ENCODE results near the gene S100A8.
"Not testable (repeated sequence)": the region's sequence is repeated elsewhere in the genome, so short reads cannot be mapped to it uniquely, and the experiment has no call there.

The S100A8 gene

GRCh38 chr1:153360592-153361479, 30.0 kb downstream of the S100A8 start:
- DNase-seq: no peak

GRCh38 chr1:153360190-153360589, 30.7 kb downstream of the S100A8 start:
- no peak for DNase-seq

GRCh38 chr1:153359241-153359640, 31.6 kb downstream of the S100A8 start:
- DNase-seq: no peak

GRCh38 chr1:153358691-153358975, 32.2 kb downstream of the S100A8 start:
- DNase-seq: no peak

- DNase-seq: no peak
Observed at GRCh38 chr1:153357853-153358690, 32.8 kb downstream of the S100A8 start, which contains the start of gene S100A9. TSS of gene S100A9 (plus strand) at chr1:153357854. CDS start at chr1:153358284, 430 bp downstream.

GRCh38 chr1:153357076-153357852, 33.6 kb downstream of the S100A8 start:
- no peak for DNase-seq

- DNase-seq: no peak
Observed at GRCh38 chr1:153356392-153357075, 34.3 kb downstream of the S100A8 start.

- DNase-seq: no peak
Observed at GRCh38 chr1:153355445-153356071, 35.3 kb downstream of the S100A8 start.

GRCh38 chr1:153354515-153355193, 36.2 kb downstream of the S100A8 start:
- no peak for DNase-seq

GRCh38 chr1:153353226-153353947, 37.5 kb downstream of the S100A8 start:
- DNase-seq: no peak

GRCh38 chr1:153352523-153352922, 38.4 kb downstream of the S100A8 start:
- DNase-seq: peak; percentile 49

- no peak for DNase-seq
Observed at GRCh38 chr1:153350321-153350957, 40.4 kb downstream of the S100A8 start.

GRCh38 chr1:153349363-153350320, 41.2 kb downstream of the S100A8 start:
- DNase-seq: no peak

- DNase-seq: no peak
Observed at GRCh38 chr1:153348511-153349362, 42.1 kb downstream of the S100A8 start, which contains the start of gene PGLYRP4. TSS of gene PGLYRP4 (minus strand) at chr1:153348841. CDS start at chr1:153347932, 909 bp downstream.

GRCh38 chr1:153347856-153348255, 43.0 kb downstream of the S100A8 start:
- DNase-seq: no peak

- not testable (repeated sequence) for DNase-seq
Observed at GRCh38 chr1:153347049-153347448, 43.8 kb downstream of the S100A8 start.

GRCh38 chr1:153346077-153346723, 44.7 kb downstream of the S100A8 start:
- DNase-seq: no peak
